Hematopoietic multipotent progenitor cell treated with erythropoietin and hydrocortisone succinate and interleukin-3 and kit ligand, for 17 days (in vitro differentiated cells): ENCODE measurements around the gene FAM110A.
"Not testable (repeated sequence)": the region's sequence is repeated elsewhere in the genome, so short reads cannot be mapped to it uniquely, and the experiment has no call there.

Experiments
- DNase-seq: peaks from one replicate; pipeline ENCODE4 v3.0.0-alpha.2; 2015; ENCODE audit warnings: low spot score

The FAM110A gene

GRCh38 chr20:823574-823902, 10.0 kb upstream of the FAM110A start:
- no peak for DNase-seq

- no peak for DNase-seq
Measured at GRCh38 chr20:824490-824889, 9.0 kb upstream of the FAM110A start.

GRCh38 chr20:824916-825315, 8.6 kb upstream of the FAM110A start:
- DNase-seq = no peak

GRCh38 chr20:825710-826421, 7.6 kb upstream of the FAM110A start:
- DNase-seq = no peak

- no peak for DNase-seq
Measured at GRCh38 chr20:826695-827323, 6.7 kb upstream of the FAM110A start.

DNA sequence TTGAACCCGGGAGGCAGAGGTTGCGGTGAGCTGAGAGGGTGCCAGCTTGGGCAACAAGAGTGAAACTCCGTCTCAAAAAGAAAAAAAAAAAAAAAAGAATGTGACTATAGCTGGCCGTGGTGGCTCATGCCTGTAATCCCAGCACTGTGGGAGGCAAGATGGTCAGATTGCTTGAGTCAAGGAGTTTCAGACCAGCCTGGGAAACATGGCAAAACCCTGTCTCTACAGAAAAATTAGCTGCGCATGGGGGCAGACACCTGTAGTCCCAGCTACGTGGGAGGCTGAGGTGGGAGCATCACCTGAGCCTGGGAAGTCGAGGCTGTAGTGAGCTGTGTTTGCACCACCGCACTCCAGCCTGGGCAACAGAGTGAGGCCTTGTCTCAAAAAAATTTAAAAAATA, 5.5 kb upstream of the FAM110A start:
- DNase-seq = not testable (repeated sequence)

DNA sequence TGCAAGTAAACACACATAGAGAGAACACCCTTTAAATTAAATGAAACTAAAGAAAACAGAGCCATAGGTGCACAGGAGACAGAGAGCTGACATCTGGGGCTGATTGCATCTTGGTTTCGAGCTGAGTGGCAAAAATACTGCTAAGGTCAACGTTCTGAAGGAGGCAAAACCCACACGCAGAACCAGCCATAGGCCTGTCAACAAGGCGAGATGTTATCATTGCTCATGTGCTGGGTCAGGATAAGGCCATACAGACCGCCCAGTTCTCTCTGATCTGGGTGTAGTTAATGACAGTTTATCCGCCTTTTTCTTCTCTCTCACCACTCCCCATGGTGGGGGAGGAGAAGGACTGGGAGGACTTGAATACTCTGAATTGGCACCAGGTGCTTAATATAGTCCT, 4.5 kb upstream of the FAM110A start:
- peak; percentile 70 for DNase-seq

- DNase-seq = no peak
Measured at GRCh38 chr20:829551-829950, 4.0 kb upstream of the FAM110A start.

- no peak for DNase-seq
Measured at GRCh38 chr20:830011-830521, 3.4 kb upstream of the FAM110A start.

DNA sequence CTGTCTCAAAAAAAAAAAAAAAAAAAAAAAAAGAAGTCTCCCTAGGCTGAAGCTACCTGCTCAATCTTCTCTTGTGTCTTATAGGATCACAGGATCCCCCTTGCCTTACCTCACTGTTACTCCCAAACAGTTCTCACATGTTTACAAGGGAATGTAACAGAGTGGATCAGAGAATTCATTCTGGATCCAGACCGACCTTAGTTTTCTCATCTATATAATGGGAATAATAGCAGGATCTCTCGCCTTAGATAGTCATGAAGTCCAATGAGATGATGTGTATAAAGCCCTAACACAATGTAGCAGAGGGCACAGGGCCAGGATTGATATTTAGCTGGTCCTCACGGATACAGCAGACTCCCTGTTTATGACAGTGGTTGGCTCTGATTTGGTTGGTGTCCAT, 2.3 kb upstream of the FAM110A start:
- no peak for DNase-seq

- DNase-seq = no peak
Measured at GRCh38 chr20:831956-832355, 1.6 kb upstream of the FAM110A start.

GRCh38 chr20:833121-833449, 430 bp upstream of the FAM110A start:
- DNase-seq = no peak

DNA sequence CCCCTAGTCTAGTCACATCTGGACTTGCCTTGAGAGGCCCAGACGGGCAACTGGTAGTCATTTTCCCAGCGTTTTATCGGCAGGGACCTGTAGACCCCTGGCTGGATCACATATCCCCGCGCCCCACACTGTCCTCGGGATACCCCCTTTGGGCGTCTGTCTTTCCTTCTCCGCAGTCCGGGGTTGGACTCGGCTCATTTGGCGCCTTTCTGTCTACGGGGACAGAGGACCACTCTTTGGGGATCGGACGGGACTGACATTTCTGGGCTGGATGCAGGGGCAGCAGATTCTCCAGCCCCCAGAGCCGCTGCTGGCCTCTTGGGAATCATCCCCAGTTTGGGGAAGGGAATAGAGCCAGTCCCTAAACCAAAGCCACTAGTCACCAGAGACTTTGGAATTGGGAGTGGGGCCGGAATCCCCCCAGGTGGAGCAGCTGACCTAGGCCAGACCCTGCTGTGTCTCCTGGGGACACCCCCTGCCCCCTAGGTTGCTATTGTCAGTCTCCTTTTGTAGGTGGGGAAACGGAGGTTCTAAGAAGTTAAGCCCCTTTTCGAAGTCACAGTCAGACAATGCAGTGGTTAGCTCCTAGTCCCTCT, 734 bp downstream of the FAM110A start:
- DNase-seq = no peak

- peak; percentile 33 for DNase-seq
Measured at GRCh38 chr20:835608-836045, 2.1 kb downstream of the FAM110A start.

GRCh38 chr20:836190-836589, 2.7 kb downstream of the FAM110A start:
- DNase-seq = no peak

DNA sequence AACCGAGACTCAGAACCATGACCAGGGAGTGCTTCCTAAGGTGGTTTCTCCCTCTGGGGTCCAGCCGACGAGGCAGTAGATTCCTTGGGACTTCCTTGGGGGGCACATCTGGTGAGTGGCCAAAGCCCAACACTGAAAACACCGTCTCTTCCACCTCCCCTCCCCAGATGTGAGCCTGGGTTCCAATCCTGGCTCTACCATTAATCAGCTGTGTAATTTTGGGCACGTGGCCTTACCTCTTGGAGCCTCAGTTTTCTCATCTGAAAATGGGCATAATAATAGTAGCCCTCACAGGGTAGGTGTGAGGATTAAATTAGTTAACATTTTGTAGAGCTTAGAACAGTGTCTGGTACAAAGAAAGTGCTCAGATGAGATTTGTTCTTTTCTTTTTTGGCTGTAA, 5.5 kb downstream of the FAM110A start:
- DNase-seq = no peak

- DNase-seq = no peak
Measured at GRCh38 chr20:839626-840025, 6.1 kb downstream of the FAM110A start.

- no peak for DNase-seq
Measured at GRCh38 chr20:840503-840857, 7.0 kb downstream of the FAM110A start.

DNA sequence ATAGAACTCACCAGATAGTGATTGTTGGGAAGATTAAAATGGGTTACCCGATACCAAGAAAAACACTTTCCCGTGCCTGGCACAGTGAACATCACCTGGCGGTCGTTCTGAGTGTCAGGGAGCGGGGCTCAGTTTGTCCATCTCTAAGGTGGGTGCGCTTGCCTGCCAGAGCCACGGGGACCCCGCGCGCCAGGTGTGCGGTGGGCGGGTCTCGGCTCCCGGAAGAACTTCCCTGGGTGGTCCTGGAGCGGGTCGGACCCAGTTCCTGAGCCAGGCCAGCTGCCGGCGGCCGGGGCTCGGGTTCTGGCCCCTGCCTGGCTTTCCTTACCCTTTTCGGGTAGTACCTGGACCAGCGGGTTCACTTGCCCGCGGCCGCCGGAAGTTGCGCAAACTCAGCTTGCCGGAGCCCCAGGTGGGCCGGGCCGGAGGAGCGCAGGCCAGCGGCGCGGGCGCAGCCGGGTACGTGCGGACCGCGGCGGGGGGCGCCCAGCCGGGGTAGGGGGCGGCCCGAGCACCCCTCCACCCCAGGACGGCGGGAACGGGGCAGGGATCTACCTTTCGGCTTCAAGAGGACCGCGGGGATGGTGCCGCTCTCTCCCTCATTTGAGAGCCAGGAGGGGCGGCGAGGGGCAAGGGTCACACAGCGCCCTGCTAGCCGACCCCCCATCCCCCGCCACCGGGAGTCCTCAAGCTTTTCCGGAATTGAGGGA, 7.5 kb downstream of the FAM110A start:
- no peak for DNase-seq

DNA sequence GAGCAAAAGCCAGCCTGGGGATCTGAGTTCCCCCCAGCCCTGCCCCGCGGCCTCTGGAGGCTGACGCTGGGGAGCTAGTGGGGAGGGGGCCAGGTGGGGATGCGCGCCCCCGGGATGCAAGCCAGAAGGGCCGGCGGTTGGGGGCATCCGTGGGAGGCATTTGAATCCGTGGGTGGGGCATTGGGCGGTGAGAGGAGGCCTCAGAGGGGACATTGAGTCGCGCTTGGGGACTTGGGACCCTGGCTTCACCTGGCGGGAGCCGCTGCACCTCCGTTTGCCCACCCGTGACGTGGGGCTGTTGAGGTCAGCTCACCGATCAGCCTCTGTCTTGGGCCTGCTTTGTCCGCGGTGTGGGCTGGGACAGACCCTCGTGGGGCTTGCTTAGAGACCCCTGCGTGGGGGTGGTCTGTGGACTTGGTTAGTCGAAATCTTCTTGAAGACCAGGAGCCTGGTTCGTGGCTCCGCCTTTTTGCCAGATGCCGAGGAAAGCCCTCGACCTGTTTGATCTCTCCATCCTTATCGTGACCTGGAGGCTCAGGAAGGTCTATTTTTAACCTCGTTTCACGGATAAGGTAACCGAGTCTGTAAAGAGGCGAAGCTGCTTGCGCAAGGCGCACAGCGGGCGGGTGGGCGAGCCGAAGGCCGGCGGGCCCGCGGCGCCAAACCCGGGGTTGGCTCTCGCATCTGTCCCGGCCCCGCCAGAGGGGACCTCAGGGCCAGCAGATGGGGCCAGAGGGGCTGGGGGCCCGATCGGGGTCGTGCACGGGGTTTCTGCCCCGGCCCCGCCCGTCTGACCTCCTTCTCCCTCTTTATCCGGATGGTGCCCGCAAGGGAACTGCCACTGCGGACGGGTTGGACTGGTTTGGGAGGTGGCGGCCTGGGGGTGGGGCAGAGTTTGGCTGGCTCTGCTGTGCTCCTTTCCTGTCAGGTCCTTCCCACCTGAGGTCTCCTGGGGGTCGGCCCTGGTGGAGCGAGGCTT, 8.3 kb downstream of the FAM110A start:
- DNase-seq = no peak

DNA sequence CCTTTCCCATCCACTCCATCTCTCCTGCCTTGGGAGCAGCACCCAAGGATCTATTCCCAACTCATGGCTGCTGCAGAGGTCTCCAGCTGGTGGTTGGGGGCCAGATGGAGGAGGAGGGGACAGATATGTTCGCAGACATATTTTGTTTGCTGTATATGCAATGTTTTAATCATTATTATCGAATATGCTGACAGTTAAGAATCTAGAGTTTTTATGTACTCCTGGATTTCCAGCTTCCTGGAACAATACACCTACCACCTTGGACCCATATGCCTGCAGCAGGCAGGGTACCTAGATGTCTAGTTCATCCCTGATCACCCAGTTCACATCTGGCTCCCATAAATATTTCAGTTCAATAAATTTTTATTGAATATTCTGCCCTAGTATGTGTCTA, 9.0 kb downstream of the FAM110A start:
- no peak for DNase-seq

GRCh38 chr20:843912-844311, 10.4 kb downstream of the FAM110A start:
- no peak for DNase-seq
